Left forelimb (tissue), 1 donor: Measurements from ENCODE around the gene RBM33.

ENCODE experiments used
- DNase-seq: peaks from one replicate; pipeline ENCODE4 v3.0.0-alpha.2; 2018; ENCODE audit warnings: low spot score

RBM33 gene

GRCh38 chr7:155750255-155751125 lies 106.0 kb downstream of the RBM33 start:
- no peak for DNase-seq

- DNase-seq: no peak
Observed at GRCh38 chr7:155751409-155751808, 106.9 kb downstream of the RBM33 start.

GRCh38 chr7:155752756-155753445 lies 108.4 kb downstream of the RBM33 start:
- DNase-seq: no peak

DNA sequence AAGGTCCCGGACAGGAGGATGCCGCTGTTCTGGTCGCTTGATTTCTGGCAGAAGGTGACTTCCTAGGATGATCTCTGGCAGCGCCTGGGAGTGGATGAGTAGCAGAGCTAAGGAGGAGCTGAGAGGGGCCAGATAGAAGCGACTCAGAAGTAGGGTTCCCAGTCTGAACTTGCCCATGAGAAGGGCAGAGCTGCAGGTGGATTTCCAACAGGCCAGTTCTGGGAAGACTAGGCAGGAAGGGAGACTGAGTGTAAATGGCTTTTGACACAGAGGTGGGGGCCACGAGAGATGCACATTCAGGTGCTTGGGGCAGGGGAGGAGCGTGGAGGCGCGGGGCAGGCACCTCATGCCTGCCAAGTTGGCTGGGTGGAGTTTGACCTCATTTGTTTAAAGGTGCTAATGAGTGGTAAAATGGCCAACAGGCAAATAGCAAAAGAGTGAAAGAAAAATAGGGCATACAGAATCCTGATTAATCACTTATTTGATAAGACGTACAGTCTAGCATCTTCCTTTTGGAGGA lies 109.0 kb downstream of the RBM33 start:
- DNase-seq: no peak

- no peak for DNase-seq
Observed at GRCh38 chr7:155754165-155754564, 109.7 kb downstream of the RBM33 start.

DNA sequence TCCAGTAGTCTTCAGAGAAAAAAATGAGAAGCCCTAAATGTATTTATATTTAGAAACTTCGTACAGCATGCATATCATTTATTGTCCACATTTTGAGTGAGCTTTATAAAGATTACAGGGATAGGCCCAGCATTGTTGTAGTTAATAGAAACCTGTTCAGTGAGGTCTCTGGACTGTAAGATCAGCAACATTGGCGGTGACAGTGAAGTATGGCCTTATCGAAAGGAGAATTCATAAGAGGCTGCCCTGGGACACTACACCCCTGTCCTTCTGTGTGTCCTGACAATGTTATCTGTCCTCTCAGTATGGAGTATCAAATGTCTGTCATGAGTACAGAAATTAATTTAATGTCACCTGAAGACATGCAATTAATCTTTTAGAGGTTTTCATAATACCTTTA lies 110.6 kb downstream of the RBM33 start:
- no peak for DNase-seq

DNA sequence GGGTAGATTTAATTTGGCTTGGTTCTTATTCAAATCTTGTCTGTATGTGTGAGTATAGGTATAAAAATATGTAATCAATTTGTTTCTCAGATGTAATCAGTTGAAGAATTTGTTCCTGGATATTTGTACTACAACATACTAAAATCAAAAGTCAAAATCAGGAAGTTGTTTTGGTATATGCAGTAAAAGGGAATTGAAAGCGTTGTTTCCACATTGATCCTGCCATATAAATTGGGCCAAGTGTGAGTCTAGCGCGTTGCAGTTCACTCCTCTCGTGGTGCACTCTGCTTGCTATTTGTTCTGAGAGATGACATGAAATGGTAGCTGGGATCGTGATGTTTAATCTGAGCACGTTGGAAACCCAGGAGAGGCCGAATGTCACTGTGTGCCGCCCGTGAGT lies 111.9 kb downstream of the RBM33 start:
- no peak for DNase-seq

- DNase-seq: no peak
Observed at GRCh38 chr7:155758348-155758747, 113.9 kb downstream of the RBM33 start.

- no peak for DNase-seq
Observed at GRCh38 chr7:155759740-155760430, 115.4 kb downstream of the RBM33 start.

DNA sequence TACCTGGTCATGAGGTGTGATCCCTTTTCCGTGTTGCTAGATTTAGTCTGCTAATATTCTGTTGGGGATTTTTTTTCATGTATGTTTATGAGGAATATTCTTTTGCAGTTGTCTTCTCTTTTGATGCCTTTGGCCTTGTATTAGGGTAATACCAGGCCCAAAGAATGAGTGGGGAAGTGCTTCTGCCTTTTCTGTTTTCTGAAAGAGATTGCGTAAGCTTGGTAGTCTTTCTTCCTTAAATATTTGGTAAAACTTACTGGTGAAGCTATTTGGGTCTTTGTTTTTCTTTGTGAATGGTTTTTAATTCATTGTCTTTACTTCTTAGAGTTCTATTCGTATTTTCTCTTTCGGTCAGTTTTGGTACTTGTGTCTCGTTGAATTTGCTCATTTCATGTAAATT lies 116.7 kb downstream of the RBM33 start:
- DNase-seq: no peak

- no peak for DNase-seq
Observed at GRCh38 chr7:155762036-155762435, 117.6 kb downstream of the RBM33 start.

DNA sequence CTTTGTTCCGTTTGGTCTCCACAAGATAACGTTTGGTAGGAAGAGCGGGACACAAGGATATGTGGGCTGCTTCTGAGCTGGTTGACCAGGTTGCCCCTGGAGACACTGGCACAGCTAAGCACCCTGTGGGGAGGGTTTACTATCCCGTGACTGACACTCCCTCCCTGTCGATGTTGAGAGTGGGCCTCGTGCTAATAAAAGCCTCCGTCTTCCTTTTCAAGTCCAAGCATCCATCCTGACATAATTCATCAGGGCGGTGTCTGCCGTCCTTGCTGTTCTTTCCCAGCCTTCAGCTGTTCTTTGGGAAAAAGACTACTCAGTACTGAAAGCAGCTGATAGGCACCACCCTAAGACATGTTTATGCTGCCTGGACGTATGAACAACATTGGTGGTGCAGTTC lies 118.2 kb downstream of the RBM33 start:
- no peak for DNase-seq

GRCh38 chr7:155763122-155763521 lies 118.7 kb downstream of the RBM33 start:
- no peak for DNase-seq

GRCh38 chr7:155763691-155764437 lies 119.4 kb downstream of the RBM33 start:
- DNase-seq: no peak

DNA sequence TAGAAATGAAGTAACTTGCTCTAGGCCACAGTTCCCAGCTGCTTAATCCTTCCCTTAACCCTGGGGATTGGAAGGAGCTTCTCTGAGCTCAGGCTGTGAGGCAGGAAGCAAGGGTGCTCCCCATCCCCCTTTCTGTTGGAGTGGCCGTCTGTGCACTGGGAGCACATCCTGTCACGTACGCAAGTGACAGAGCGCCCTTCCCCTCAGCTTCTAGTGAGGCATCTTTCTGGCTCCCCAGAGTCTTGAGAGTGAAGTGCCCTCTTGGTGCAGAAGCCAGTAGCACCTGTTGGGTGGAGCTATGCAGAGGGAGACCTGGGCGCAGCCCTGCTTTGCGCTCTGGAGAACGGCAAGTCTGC lies 120.0 kb downstream of the RBM33 start:
- no peak for DNase-seq

DNA sequence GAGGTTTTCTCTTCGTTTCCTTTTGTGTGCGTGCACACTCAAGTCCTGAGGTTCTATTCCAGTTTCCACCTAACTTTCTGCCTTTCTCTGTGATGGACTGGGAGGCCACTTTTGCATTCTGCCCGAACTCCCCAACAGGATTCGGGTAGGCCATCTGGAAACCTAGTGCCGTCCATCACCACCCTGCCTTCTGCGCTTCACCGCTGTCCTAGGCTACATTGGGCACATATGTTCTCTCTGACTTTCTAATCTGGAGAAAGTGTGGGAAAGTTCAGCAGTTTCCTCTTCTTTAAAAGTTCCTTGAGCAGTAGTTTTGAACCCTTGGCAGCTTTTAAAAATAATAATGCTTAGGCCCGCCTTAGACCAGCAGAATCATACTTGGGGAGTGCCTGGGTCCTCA lies 121.0 kb downstream of the RBM33 start:
- no peak for DNase-seq

GRCh38 chr7:155766386-155766785 lies 121.9 kb downstream of the RBM33 start:
- no peak for DNase-seq

DNA sequence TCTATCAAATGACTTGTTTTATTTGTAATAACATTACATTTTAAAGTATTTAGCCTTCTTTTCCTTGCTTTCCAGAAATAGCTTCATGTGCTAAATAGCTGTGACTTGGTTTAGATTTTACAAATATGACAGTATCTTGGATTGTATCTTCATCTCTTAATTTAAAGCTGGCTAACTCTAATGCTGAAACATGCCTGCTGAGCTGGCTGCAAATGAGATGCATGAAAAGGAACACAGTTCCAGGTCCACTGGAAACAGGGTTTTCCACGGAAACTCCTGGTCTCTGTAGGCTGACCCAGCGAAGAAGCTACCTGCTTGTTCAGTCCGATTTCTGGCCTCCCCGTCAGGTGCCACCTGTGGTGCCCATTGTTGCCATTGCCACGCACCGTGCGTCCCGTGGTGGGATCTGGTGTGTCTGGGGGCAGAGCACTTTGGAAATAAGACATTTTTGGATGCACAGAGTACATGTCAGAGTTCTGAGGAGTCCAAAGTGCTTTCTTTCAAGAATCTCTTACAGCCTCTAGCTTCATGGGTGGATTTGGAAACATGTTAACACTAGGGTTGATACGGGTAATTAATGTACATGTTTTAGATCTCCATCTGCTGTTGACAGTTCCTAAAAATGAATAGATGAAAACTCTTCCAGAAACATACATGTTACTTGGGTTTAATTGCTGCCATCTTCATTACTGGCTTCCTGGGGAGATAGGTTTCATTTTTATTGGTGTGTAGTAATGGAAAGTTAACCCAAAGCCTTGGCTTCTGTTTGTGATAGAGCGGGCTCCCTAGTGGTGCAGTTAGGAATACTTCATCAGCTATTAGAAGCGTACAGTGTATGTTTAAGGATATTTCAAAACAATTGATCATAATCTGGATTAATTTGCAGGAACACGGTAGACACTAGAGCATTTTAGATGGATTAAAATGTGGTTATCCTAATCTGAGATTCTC lies 122.8 kb downstream of the RBM33 start:
- DNase-seq: no peak

DNA sequence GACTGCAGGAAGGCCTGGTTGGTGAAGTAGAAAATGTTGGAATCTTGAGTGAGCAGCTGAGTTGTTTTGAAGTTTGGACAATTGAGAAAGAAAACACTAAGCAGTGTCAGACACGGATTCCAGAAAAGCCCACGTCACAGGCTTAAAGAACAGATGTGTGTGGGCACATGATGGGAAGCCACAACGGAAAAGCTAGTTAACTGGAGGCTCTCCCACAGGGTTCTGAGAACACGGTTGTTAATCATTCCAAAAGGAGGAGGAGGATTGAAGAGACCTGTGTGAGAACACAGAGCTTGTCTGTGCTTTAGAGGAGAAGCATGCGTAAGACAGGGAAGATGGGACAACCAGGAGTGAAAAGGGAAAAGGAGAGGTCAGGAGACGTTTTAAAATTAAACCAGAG lies 125.2 kb downstream of the RBM33 start:
- DNase-seq: no peak

DNA sequence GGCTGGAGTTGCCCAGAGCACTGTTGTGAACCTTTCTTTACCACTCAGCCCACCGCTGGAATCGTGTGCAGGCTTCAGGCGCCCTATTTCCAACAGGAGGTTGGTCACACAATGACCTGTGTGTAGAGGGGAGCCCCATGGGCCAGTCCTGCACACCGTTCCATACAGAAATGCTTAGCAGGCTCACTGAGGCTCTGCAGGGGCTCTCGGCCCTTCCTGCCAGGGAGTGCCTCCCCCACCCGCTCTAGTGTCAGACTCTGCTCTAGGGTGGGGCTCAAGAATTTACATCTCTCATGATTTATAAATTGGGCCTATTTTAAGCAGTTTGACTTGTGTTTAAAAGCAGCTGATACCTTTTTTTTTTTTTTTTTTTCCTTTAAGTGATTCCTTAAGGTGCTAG lies 125.8 kb downstream of the RBM33 start:
- DNase-seq: no peak

GRCh38 chr7:155773531-155773930 lies 129.1 kb downstream of the RBM33 start:
- no peak for DNase-seq
